Fibroblast of gingiva (primary cell): Measurements from ENCODE around the gene MIB1.
A peak's percentile ranks its signal among the peaks of the same experiment; 100 is the strongest.

Source experiments
- DNase-seq: peaks from one replicate; pipeline ENCODE4 v3.0.0-alpha.2; 2011; ENCODE audit warnings: low read depth

The MIB1 gene

GRCh38 chr18:21743166-21743832 is 2.7 kb downstream of the MIB1 start:
- no peak for DNase-seq

- DNase-seq: no peak
Measured at GRCh38 chr18:21745231-21745630, 4.6 kb downstream of the MIB1 start.

- DNase-seq: no peak
Measured at GRCh38 chr18:21747268-21747667, 6.7 kb downstream of the MIB1 start.

GRCh38 chr18:21747764-21748693 is 7.4 kb downstream of the MIB1 start:
- no peak for DNase-seq

GRCh38 chr18:21757833-21758232 is 17.2 kb downstream of the MIB1 start:
- DNase-seq: no peak

GRCh38 chr18:21759836-21760235 is 19.2 kb downstream of the MIB1 start:
- DNase-seq: no peak

GRCh38 chr18:21760321-21760720 is 19.7 kb downstream of the MIB1 start:
- peak; percentile 4 for DNase-seq

GRCh38 chr18:21761471-21762115 is 21.0 kb downstream of the MIB1 start:
- DNase-seq: no peak

- no peak for DNase-seq
Measured at GRCh38 chr18:21762181-21762772, 21.7 kb downstream of the MIB1 start.

- no peak for DNase-seq
Measured at GRCh38 chr18:21763846-21764646, 23.5 kb downstream of the MIB1 start.

GRCh38 chr18:21769206-21769605 is 28.6 kb downstream of the MIB1 start:
- no peak for DNase-seq

GRCh38 chr18:21774722-21775121 is 34.1 kb downstream of the MIB1 start:
- DNase-seq: no peak

GRCh38 chr18:21777814-21778213 is 37.2 kb downstream of the MIB1 start:
- peak; percentile 56 for DNase-seq

- no peak for DNase-seq
Measured at GRCh38 chr18:21786526-21786925, 45.9 kb downstream of the MIB1 start.

GRCh38 chr18:21796089-21796488 is 55.5 kb downstream of the MIB1 start:
- DNase-seq: peak; percentile 19

- DNase-seq: no peak
Measured at GRCh38 chr18:21798126-21798525, 57.5 kb downstream of the MIB1 start.

GRCh38 chr18:21799721-21800120 is 59.1 kb downstream of the MIB1 start:
- DNase-seq: peak; percentile 34

- peak; percentile 29 for DNase-seq
Measured at GRCh38 chr18:21803495-21803894, 62.9 kb downstream of the MIB1 start.

- no peak for DNase-seq
Measured at GRCh38 chr18:21805771-21806366, 65.3 kb downstream of the MIB1 start.

GRCh38 chr18:21808185-21808584 is 67.6 kb downstream of the MIB1 start:
- DNase-seq: no peak

- no peak for DNase-seq
Measured at GRCh38 chr18:21809725-21810124, 69.1 kb downstream of the MIB1 start.
